ENCODE results near the gene DAZ4.
"Not testable (repeated sequence)": the region's sequence is repeated elsewhere in the genome, so short reads cannot be mapped to it uniquely, and the experiment has no call there.

Gene DAZ4, protein sequence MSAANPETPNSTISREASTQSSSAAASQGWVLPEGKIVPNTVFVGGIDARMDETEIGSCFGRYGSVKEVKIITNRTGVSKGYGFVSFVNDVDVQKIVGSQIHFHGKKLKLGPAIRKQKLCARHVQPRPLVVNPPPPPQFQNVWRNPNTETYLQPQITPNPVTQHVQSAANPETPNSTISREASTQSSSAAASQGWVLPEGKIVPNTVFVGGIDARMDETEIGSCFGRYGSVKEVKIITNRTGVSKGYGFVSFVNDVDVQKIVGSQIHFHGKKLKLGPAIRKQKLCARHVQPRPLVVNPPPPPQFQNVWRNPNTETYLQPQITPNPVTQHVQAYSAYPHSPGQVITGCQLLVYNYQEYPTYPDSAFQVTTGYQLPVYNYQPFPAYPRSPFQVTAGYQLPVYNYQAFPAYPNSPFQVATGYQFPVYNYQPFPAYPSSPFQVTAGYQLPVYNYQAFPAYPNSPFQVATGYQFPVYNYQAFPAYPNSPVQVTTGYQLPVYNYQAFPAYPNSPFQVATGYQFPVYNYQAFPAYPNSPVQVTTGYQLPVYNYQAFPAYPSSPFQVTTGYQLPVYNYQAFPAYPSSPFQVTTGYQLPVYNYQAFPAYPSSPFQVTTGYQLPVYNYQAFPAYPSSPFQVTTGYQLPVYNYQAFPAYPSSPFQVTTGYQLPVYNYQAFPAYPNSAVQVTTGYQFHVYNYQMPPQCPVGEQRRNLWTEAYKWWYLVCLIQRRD

DNA sequence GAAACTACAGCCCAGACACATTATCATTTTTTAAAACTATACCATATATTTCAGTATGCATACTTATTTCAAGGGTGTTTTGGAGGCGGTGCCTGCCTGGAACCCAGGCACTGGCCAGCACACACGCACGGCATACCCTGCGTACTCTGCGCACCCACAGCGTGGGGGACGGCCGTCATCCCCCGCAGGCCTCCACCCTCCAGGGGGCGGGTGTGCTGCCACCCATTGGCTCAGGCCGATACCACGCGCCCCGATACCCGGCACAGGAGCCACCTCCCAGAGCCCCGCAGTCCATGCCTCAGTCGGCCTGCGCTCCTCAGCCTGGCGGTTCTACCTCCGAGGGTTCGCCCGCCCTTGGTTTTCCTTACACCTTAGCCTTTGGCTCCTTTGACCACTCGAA is at the start of gene DAZ4:
DAZ4 (plus strand) TSS at position 301 of the 400 bp plus-strand sequence. CDS start 208 bp downstream, outside the sequence.
- not testable (repeated sequence) for DNase-seq (ENCODE audit: low read depth in 3 of 3)

DNA sequence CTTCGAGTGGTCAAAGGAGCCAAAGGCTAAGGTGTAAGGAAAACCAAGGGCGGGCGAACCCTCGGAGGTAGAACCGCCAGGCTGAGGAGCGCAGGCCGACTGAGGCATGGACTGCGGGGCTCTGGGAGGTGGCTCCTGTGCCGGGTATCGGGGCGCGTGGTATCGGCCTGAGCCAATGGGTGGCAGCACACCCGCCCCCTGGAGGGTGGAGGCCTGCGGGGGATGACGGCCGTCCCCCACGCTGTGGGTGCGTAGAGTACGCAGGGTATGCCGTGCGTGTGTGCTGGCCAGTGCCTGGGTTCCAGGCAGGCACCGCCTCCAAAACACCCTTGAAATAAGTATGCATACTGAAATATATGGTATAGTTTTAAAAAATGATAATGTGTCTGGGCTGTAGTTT is 20.4 kb upstream of the DAZ4 start, which contains the start of gene DAZ3:
DAZ3 (minus strand) TSS at position 101 of the 400 bp plus-strand sequence. CDS start 208 bp downstream, outside the sequence.
- not testable (repeated sequence) for DNase-seq (ENCODE audit: low read depth in 3 of 3)

DNA sequence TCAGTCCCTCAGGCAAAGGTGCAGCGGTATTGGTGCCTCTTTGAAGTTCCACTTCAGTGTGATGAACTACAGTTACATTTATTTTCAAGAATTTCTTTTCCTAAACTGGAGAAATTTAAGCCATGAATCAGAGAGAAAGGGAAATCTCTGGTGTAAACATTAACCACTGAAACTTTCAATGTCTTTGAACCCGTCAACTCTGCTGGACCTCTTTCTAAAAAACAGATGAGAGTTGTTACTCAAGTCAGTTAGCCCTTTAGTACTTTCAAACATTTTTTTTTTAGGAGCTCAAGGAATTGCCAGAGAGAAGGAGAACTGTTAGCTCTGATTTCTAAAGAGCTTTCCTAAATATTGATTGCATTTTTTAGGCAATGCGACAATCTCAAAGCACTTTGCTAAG is 11.9 kb upstream of the DAZ4 start:
- not testable (repeated sequence) for DNase-seq (ENCODE audit: low read depth in 3 of 3)

DNA sequence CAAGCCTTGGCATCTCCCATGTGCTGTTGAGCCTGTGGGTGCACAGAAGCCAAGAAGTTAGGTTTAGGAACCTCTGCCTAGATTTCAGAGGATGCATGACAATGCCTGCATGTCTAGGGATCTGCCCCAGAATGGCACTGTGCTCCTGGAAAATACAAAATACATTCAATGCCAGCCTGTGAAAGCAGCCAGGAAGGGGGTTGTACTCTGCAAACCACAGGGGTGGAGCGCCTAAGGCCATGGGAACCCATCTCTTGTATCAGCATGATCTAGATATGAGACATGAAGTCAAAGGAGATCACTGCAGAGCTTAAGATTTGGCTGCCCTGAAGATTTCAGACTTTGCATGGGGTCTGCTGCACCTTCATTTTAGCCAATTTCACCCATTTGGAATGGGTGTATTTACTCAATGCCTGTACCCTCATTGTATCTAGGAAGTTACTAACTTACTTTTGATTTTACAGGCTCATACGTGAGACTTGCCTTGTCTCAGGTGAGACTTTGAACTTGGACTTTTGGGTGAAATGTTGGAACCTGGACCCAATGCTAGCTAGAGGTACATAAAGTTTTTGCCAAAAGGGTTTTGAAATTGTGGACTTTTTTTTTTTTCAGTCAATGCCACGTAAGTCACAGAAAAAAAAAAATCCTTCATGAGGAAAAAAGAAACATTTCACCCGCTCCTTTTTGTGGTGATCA is 9.4 kb upstream of the DAZ4 start:
- DNase-seq (ENCODE audit: low read depth in 3 of 3), result not testable (repeated sequence)

DNA sequence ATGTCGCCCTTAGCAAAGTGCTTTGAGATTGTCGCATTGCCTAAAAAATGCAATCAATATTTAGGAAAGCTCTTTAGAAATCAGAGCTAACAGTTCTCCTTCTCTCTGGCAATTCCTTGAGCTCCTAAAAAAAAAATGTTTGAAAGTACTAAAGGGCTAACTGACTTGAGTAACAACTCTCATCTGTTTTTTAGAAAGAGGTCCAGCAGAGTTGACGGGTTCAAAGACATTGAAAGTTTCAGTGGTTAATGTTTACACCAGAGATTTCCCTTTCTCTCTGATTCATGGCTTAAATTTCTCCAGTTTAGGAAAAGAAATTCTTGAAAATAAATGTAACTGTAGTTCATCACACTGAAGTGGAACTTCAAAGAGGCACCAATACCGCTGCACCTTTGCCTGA is 8.7 kb upstream of the DAZ4 start:
- not testable (repeated sequence) for DNase-seq (ENCODE audit: low read depth in 3 of 3)
